ENCODE measurements around the gene EIF3I.

DNA sequence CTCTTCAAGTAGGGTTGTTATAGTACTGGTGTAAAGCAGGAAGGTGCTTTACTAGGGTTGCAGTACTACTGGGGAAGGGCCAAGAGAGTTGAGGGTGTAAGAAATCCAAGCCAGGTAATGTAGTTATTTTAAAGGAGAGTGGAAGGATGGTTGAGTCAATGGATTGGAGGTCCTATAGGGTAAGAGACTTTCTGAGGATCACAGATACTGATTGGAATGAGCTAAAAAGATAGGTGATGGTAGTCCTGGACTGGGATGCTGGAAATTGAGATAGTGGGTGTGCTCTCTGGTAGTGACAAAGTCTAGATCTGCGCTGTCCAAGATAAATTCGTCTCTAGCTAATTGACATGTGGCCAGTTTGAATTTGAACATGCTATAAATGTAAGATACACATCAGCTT is 35.7 kb upstream of the EIF3I start:
- no peak for TF ChIP-seq EED (IDR thresholded peaks at IDR 0.05; ENCODE audit: low read depth)
- TF ChIP-seq NFYB (IDR thresholded peaks at IDR 0.05; ENCODE audit: insufficient read depth, low read depth, low read length) = no peak
- TF ChIP-seq POLR2AphosphoS5 (IDR thresholded peaks at IDR 0.05; ENCODE audit: low read length) = no peak
- no peak for TF ChIP-seq TAF1 (IDR thresholded peaks at IDR 0.05; ENCODE audit: borderline replicate concordance, low read depth, low read length)

Data from GM12878 (cell line).